HTERT RPE-1 (cell line): Measurements from ENCODE around the gene TMEM164.

Experiments used
- in situ Hi-C: fragments of 300-500 bp; cut with MboI; formaldehyde crosslinking; loops from 4 replicates; pipeline ENCODE4 v1.14.3; 2020; ENCODE audit warnings: low sequenced_read_pairs

The TMEM164 gene

GRCh38 chrX:110188701-110189558 lies 186.0 kb downstream of the TMEM164 start:
- in situ Hi-C loops, result no loop called here

DNA sequence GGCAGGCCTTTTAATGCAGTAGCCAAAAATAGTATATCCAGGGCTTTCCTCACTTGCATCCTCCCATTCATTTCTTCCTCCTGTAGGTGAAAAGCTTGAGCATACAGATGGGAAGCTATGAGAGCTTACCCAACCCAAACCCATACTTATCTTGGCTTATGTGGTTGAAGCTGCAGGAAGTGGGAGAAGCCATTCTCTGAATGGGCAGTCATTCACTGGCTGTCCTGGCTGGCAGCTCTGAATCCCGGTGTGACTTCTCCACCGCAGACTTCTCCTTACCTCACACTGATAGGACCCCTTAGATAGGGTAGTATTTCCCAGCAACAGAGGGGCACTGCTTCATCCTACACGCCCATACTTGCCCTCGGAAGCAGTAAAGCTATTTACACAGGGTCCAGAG lies 189.6 kb downstream of the TMEM164 start:
- in situ Hi-C loops, result no loop called here

DNA sequence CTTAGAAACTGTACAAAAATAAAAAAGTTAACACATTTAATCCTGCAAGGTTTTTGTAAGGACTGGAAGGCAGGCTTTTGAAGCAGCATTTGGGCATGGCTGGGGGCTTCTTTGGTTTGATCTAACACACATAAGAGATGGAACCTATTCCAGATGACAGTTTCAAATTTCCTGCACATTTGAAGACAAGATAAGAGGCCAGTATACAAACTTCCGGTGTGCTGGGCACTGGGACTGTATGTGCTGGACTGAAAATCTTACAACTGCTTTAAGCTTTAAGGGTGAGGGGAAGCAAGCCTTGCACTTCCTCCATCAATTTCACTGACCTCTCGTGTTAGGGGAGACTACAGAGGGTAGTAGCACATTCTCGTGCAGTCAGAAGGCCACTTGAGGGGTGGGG lies 192.1 kb downstream of the TMEM164 start:
- in situ Hi-C loops, result no loop called here

DNA sequence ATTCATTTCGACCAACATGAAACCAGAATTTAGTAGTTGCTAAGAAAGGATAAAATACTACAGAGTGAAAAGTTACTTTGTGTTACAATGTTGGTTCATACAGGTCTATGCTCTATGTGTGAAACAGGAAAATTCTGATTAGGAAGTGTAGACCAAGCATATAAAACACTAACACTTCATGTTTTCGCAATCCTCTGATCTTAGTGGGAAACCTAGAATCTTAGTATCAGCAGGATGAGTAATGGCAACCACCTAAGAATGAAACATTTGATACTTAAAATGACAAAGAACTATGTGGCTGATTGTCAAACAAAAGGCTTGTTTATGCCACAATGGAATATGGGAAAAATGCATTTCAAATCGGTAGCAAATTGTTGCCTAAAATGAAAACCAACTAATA lies 198.9 kb downstream of the TMEM164 start:
- in situ Hi-C loops, result no loop called here

DNA sequence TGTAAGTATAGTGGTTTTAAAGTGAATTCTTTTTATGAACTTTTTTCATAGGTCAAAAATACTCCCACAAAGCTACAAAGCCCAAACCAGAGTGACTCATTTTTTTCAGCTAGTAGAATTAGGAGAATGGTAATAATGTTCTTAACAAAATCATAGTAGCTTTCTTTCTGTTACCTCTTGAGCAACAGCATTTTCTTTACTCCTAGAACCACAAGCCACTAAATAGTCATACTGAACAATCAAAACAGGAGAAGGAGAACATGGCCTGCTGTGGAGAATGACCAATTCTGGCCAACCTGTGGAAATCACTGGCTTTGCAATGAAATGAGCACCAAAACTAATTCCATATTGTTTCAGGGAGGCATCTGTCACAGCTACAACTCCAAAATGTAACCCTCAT lies 202.1 kb downstream of the TMEM164 start:
- in situ Hi-C loops, result no loop called here

DNA sequence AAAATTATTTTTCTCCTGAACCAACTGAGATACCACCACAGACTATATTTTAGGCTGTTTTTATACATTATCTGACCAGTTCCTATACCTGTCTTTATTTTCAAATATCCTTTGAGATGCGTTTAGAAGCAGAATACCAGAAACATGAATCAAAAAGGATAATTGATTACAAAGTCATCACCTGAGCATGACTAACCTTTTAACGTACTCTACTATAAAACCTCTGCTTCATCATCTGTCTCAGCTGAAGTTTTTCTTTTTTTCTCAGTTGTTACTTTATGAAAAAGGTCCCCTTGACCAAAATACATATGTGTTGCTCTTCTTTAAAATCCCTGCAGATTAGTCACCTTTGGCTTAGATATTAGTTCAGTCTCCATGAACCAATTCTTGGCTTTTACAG lies 205.2 kb downstream of the TMEM164 start:
- in situ Hi-C loops, result no loop called here

- in situ Hi-C loops, result no loop called here
These were observed 207.7 kb downstream of the TMEM164 start for GRCh38 chrX:110210417-110211139.

- in situ Hi-C loops, result no loop called here
These were observed 208.4 kb downstream of the TMEM164 start for GRCh38 chrX:110211340-110211739.

DNA sequence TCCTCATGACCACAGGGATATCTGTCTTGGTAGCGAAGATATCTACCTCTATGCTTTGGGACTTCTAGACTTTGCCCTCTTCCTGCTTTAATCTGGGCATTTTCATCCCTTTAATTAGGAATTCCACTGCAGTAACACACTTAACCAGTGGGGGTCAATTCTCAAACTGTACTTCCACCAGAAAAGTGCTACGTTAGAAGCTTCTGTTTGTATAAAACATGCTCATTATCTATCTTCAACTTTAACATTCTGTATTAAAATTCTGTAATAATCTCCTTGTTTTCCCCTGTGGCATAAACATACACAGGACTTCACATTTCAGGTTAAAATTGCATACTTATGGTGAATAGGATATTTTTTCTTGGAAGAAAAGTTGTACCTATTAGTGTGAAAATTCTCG lies 209.4 kb downstream of the TMEM164 start:
- in situ Hi-C loops, result no loop called here

- in situ Hi-C loops, result no loop called here
These were observed 210.3 kb downstream of the TMEM164 start for GRCh38 chrX:110213183-110213582.

- in situ Hi-C loops, result no loop called here
These were observed 211.8 kb downstream of the TMEM164 start for GRCh38 chrX:110214684-110215083.

- in situ Hi-C loops, result no loop called here
These were observed 212.5 kb downstream of the TMEM164 start for GRCh38 chrX:110215411-110215810.

DNA sequence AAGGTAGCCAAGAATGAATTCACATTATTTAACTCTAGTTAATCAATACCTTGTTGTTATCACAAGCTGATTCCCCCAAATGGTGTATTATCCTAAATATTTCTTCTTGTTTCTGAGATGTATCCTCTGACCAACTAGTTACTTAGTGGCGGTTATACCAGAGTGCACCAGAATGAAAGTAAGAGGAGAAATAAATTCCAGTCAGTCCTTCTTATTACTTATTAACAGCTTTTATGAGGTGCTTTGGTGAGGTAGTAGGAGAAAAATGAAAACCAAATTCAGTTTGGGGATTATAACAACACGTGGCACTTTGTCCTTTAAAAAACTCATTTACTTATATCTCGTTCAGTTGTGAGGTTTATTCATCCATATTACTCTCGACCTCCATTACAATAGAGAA lies 213.1 kb downstream of the TMEM164 start:
- in situ Hi-C loops, result no loop called here

DNA sequence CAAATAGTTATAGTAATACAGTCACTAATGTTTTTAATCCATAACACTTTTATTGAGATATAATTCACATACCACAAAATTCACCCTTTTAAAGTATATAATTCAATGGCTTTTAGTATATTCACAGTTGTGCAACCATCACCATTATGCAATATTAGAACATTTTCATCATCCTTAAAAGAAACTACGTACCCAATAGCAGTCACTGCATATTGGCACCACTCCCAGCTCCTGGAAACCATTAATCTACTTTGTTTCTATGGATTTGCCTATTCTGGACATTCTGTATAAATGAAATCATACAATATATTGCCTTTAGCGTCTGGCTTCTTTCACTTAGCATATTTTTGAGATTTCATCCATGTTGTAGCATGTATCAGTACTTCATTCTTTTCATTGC lies 215.7 kb downstream of the TMEM164 start:
- in situ Hi-C loops, result no loop called here

GRCh38 chrX:110219920-110220319 lies 217.0 kb downstream of the TMEM164 start:
- in situ Hi-C loops, result no loop called here

GRCh38 chrX:110222497-110223257 lies 219.8 kb downstream of the TMEM164 start:
- in situ Hi-C loops, result no loop called here

GRCh38 chrX:110224926-110225617 lies 222.2 kb downstream of the TMEM164 start:
- in situ Hi-C loops, result no loop called here

- in situ Hi-C loops, result no loop called here
These were observed 224.0 kb downstream of the TMEM164 start for GRCh38 chrX:110226931-110227330.
